HFFc6 (cell line): ENCODE data around the gene PYHIN1. TPM values are rescaled to one million over a fixed set of nuclear protein-coding genes. Genes with fewer than 3 reads are reported as not detected.

Experiments used
- DNase-seq: peaks from one replicate; pipeline ENCODE4 v3.0.0-alpha.2; 2018
- H3K27ac Mint-ChIP-seq: 2 replicates; pipeline ENCODE4 v1.8.0; 2020; ENCODE audit warnings: mild to moderate bottlenecking, mixed read lengths
- H3K27me3 Mint-ChIP-seq: 2 replicates; pipeline ENCODE4 v1.8.0; 2021; ENCODE audit warnings: mild to moderate bottlenecking, moderate library complexity, mixed read lengths; ENCODE audit not compliant: insufficient read depth
- H3K36me3 Mint-ChIP-seq: 2 replicates; pipeline ENCODE4 v1.8.0; 2021; ENCODE audit warnings: low read depth, mixed read lengths
- H3K4me1 Mint-ChIP-seq: 2 replicates; pipeline ENCODE4 v1.8.0; 2020; ENCODE audit warnings: low read depth, mixed read lengths
- H3K4me3 Mint-ChIP-seq: 2 replicates; pipeline ENCODE4 v1.8.0; 2020; ENCODE audit warnings: mild to moderate bottlenecking, moderate library complexity, mixed read lengths
- H3K9me3 Mint-ChIP-seq: 2 replicates; pipeline ENCODE4 v1.8.0; 2020; ENCODE audit warnings: mild to moderate bottlenecking, mixed read lengths
- CTCF ChIP-seq: fragments of 200-600 bp; sonication (generic); IDR thresholded peaks from 2 replicates; pipeline ENCODE4 v1.5.0; 2021; ENCODE audit warnings: antibody characterized with exemption, mild to moderate bottlenecking
- total RNA-seq, 6 experiments: library from RNA; stranded (reverse); fragmentation: NEBNext Ultra II Directional; extraction: Animal tissue kit (Norgen Biotek cat#: 25700); gene quantifications; 2 replicates in 1 of 6; 3 replicates in 5 of 6; pipeline ENCODE4 v1.2.3, GENCODE V29; 2021

Gene PYHIN1
- total RNA-seq, 6 experiments from 2014 or later: not detected

GRCh38 chr1:159025043-159025442 lies 93.7 kb downstream of the PYHIN1 start:
- Mint-ChIP-seq H3K4me3 (no peak overlapping the region), H3K36me3 (peaks cover 57% of the 10 kb centered on the region), H3K4me1 (peaks cover 14% of the 10 kb centered on the region), H3K27ac (no peak overlapping the region), H3K9me3 (no peaks in the 10 kb centered on the region), H3K27me3 (no peaks in the 10 kb centered on the region)
- DNase-seq: no peak
- no peak for TF ChIP-seq CTCF

Other genes starting within 250 kb of the PYHIN1 start
- not detected for gene SPTA1, start 244.8 kb upstream of the PYHIN1 start, total RNA-seq
- gene OR6K2, start 230.9 kb upstream of the PYHIN1 start, total RNA-seq: not detected
- gene OR6K3, start 210.8 kb upstream of the PYHIN1 start, total RNA-seq: not detected
- not detected for gene OR6K6, start 176.8 kb upstream of the PYHIN1 start, total RNA-seq
- not detected for gene OR6N1, start 159.4 kb upstream of the PYHIN1 start, total RNA-seq
- gene OR6N2, start 150.3 kb upstream of the PYHIN1 start, total RNA-seq: not detected
- gene MNDA, start 100.2 kb upstream of the PYHIN1 start, total RNA-seq: not detected
- gene IFI16, start 78.4 kb downstream of the PYHIN1 start, total RNA-seq: 10 to 100 TPM; 50.5 to 70.7 (median 67.3) TPM
- under 1 TPM in 1 of 6 experiments, not detected in 5; 0.13 TPM for gene AIM2, start 145.2 kb downstream of the PYHIN1 start, total RNA-seq
- under 1 TPM in 4 of 6 experiments, not detected in 2; 0.06 to 0.24 (median 0.17) TPM for gene CADM3, start 240.1 kb downstream of the PYHIN1 start, total RNA-seq